H1 (cell line): ENCODE results near the gene SCNN1B. TPM values are rescaled to one million over a fixed set of nuclear protein-coding genes. Genes with fewer than 3 reads are reported as not detected.

Experiments used
- CTCF ChIA-PET: fragments of 300-600 bp; sonication (Branson Sonifier 250); formaldehyde crosslinking; loops from one replicate; lab custom pipeline; 2021; ENCODE audit not compliant: partially characterized antibody; lab: Charles Lee
- POLR2A ChIA-PET: fragments of 300-600 bp; sonication (Branson Sonifier 250); formaldehyde crosslinking; loops from one replicate; lab custom pipeline; 2021; ENCODE audit warnings: inconsistent platforms; ENCODE audit not compliant: partially characterized antibody; lab: Charles Lee
- DNase-seq, 2 experiments: peaks; one replicate each; pipeline versions ENCODE4 v3.0.0 to v3.0.0-alpha.2; 2010 to 2022; ENCODE audit warnings: low spot score in 2 of 2, low read depth in 1 of 2, mixed read lengths in 1 of 2
- FAIRE-seq: peaks from 2 replicates; lab custom pipeline; 2011; peaks lifted over from hg19 to GRCh38; lab: Jason Lieb, UNC
- H2AFZ ChIP-seq: 2 replicates; pipeline ENCODE4 v1.8.1; 2012; ENCODE audit warnings: low read length, inconsistent platforms
- H2AK5ac ChIP-seq: 2 replicates; pipeline ENCODE4 v1.6.1; 2013; ENCODE audit warnings: low read depth, low read length
- H2BK120ac ChIP-seq: replicated peaks from 2 replicates; pipeline ENCODE3; 2013; ENCODE audit warnings: low read depth, low read length, inconsistent platforms
- H2BK12ac ChIP-seq: 2 replicates; pipeline ENCODE4 v1.6.1; 2013; ENCODE audit warnings: low read depth, low read length
- H2BK15ac ChIP-seq: 2 replicates; pipeline ENCODE4 v1.6.1; 2013; ENCODE audit warnings: low read length
- H2BK20ac ChIP-seq: 2 replicates; pipeline ENCODE4 v1.6.1; 2013; ENCODE audit warnings: low read length
- H2BK5ac ChIP-seq: 2 replicates; pipeline ENCODE4 v1.6.1; 2013; ENCODE audit warnings: low read depth, low read length
- H3K14ac ChIP-seq: 2 replicates; pipeline ENCODE4 v1.6.1; 2013; ENCODE audit warnings: inconsistent platforms; ENCODE audit not compliant: insufficient read length
- H3K18ac ChIP-seq: 2 replicates; pipeline ENCODE4 v1.6.1; 2013; ENCODE audit warnings: low read length; ENCODE audit errors: extremely low read depth
- H3K23ac ChIP-seq: 2 replicates; pipeline ENCODE4 v1.6.1; 2013; ENCODE audit warnings: inconsistent platforms; ENCODE audit not compliant: insufficient read length
- H3K23me2 ChIP-seq: 2 replicates; pipeline ENCODE4 v1.6.1; 2013; ENCODE audit warnings: low read depth, low read length
- H3K27ac ChIP-seq: 2 replicates; pipeline ENCODE4 v1.6.1; 2011; ENCODE audit warnings: low read depth, low read length, inconsistent platforms
- H3K27me3 ChIP-seq, 4 experiments: replicated peaks in 1 of 4; 1 replicate in 1 of 4; 2 replicates in 3 of 4; pipeline versions ENCODE4 v1.6.1 to v1.8.1; 2011 to 2013; ENCODE audit warnings: low read length in 3 of 4, mild to moderate bottlenecking in 3 of 4, inconsistent platforms in 2 of 4, mixed read lengths in 2 of 4, moderate library complexity in 1 of 4; ENCODE audit not compliant: control insufficient read depth in 3 of 4, insufficient read depth in 3 of 4; ENCODE audit errors: extremely low read depth in 1 of 4
- H3K36me3 ChIP-seq, 4 experiments: 2 replicates each; pipeline versions ENCODE4 v1.6.1 to v1.8.1; 2011 to 2013; ENCODE audit warnings: mild to moderate bottlenecking in 4 of 4, low read length in 3 of 4, moderate library complexity in 2 of 4, control low read depth in 1 of 4, inconsistent platforms in 1 of 4; ENCODE audit not compliant: insufficient read depth in 4 of 4, control insufficient read depth in 2 of 4
- H3K4ac ChIP-seq: replicated peaks from 2 replicates; pipeline ENCODE3; 2013; ENCODE audit warnings: low read length, low read depth, mixed read lengths, inconsistent platforms; ENCODE audit not compliant: insufficient read length
- H3K4me1 ChIP-seq, 4 experiments: replicated peaks in 1 of 4; 1 replicate in 1 of 4; 2 replicates in 3 of 4; pipeline versions ENCODE4 v1.6.1 to v1.8.1; 2011 to 2013; ENCODE audit warnings: low read length in 3 of 4, inconsistent platforms in 2 of 4, mixed read lengths in 1 of 4; ENCODE audit not compliant: insufficient read depth in 4 of 4, control insufficient read depth in 3 of 4
- H3K4me2 ChIP-seq, 2 experiments: 2 replicates each; pipeline versions ENCODE4 v1.6.1 to v1.8.1; 2011 to 2013; ENCODE audit warnings: low read depth in 2 of 2, low read length in 2 of 2, control low read depth in 1 of 2, inconsistent platforms in 1 of 2, mild to moderate bottlenecking in 1 of 2; ENCODE audit not compliant: insufficient read depth in 1 of 2
- H3K4me3 ChIP-seq, 4 experiments: fragments of 200-600, 300-600 bp in 1 of 4; sonication (generic), shearing (Covaris generic), sonication (Bioruptor Twin) in 1 of 4; 2 replicates each; pipeline versions ENCODE4 v1.5.1 to v1.8.1; 2011 to 2016; ENCODE audit warnings: low read length in 4 of 4, low read depth in 3 of 4, control low read depth in 2 of 4, inconsistent platforms in 2 of 4, mild to moderate bottlenecking in 2 of 4, mixed read lengths in 1 of 4, moderate library complexity in 1 of 4; ENCODE audit not compliant: insufficient read depth in 2 of 4; ENCODE audit errors: extremely low read depth in 1 of 4
- H3K56ac ChIP-seq: replicated peaks from 2 replicates; pipeline ENCODE3; 2013; ENCODE audit warnings: low read depth, mild to moderate bottlenecking, mixed read lengths, low read length, inconsistent platforms; ENCODE audit not compliant: insufficient read length
- H3K79me1 ChIP-seq: 2 replicates; pipeline ENCODE4 v1.6.1; 2013; ENCODE audit warnings: low read depth, low read length, control low read depth
- H3K79me2 ChIP-seq, 2 experiments: 2 replicates each; pipeline versions ENCODE4 v1.6.1 to v1.8.1; 2012 to 2013; ENCODE audit warnings: low read length in 2 of 2, mild to moderate bottlenecking in 2 of 2, inconsistent platforms in 1 of 2; ENCODE audit not compliant: insufficient read depth in 2 of 2, control insufficient read depth in 1 of 2
- H3K9ac ChIP-seq, 4 experiments: replicated peaks in 1 of 4; 1 replicate in 1 of 4; 2 replicates in 3 of 4; pipeline versions ENCODE4 v1.6.1 to v1.8.1; 2011 to 2013; ENCODE audit warnings: low read depth in 3 of 4, low read length in 3 of 4, control low read depth in 2 of 4, mild to moderate bottlenecking in 2 of 4, moderate library complexity in 2 of 4, inconsistent platforms in 1 of 4; ENCODE audit errors: extremely low read depth in 1 of 4
- H3K9me3 ChIP-seq, 2 experiments: 2 replicates each; pipeline versions ENCODE4 v1.6.1 to v1.8.1; 2012 to 2013; ENCODE audit warnings: mild to moderate bottlenecking in 2 of 2, moderate library complexity in 2 of 2, control low read depth in 1 of 2, inconsistent platforms in 1 of 2, low read depth in 1 of 2, low read length in 1 of 2, mixed read lengths in 1 of 2; ENCODE audit not compliant: insufficient read depth in 2 of 2
- H4K20me1 ChIP-seq, 2 experiments: replicated peaks in 1 of 2; 2 replicates each; pipeline versions ENCODE3 to v1.8.1; 2011 to 2013; ENCODE audit warnings: inconsistent platforms in 2 of 2, low read length in 2 of 2, mild to moderate bottlenecking in 1 of 2; ENCODE audit not compliant: insufficient read depth in 2 of 2, control insufficient read depth in 1 of 2
- H4K5ac ChIP-seq: 2 replicates; pipeline ENCODE4 v1.6.1; 2013; ENCODE audit warnings: low read length, low read depth, mixed read lengths, inconsistent platforms; ENCODE audit not compliant: insufficient read length
- H4K8ac ChIP-seq: 2 replicates; pipeline ENCODE4 v1.8.0; 2013; ENCODE audit warnings: mild to moderate bottlenecking, moderate library complexity, low read length, inconsistent platforms; ENCODE audit not compliant: insufficient read depth; ENCODE audit errors: extremely low read depth
- H4K91ac ChIP-seq: replicated peaks from 2 replicates; pipeline ENCODE3; 2013; ENCODE audit warnings: low read length, mixed read lengths, inconsistent platforms; ENCODE audit not compliant: insufficient read length
- CBX8 ChIP-seq: fragments of 300-800, 300-1000 bp; sonication (generic); IDR thresholded peaks from 2 replicates; pipeline ENCODE4 v1.7.1; 2016; ENCODE audit warnings: low read depth, low read length, borderline replicate concordance
- CHD1 ChIP-seq: IDR thresholded peaks from 2 replicates; pipeline ENCODE4 v1.6.1; 2012; ENCODE audit warnings: low read depth, low read length, improper control_type of control experiment
- CREB1 ChIP-seq: IDR thresholded peaks from 2 replicates; pipeline ENCODE4 v1.6.1; 2012; ENCODE audit warnings: inconsistent platforms
- EZH2 ChIP-seq: fragments of 200-600 bp; sonication (generic); IDR thresholded peaks from 2 replicates; pipeline ENCODE4 v1.7.1; 2012; ENCODE audit warnings: low read depth, mild to moderate bottlenecking, moderate library complexity, low read length, inconsistent platforms; ENCODE audit not compliant: severe bottlenecking
- HDAC6 ChIP-seq: IDR thresholded peaks from one replicate; pipeline ENCODE4 v1.7.1; 2012; ENCODE audit warnings: low read depth, mild to moderate bottlenecking, inconsistent platforms, low read length, moderate library complexity
- RXRA ChIP-seq: IDR thresholded peaks from 2 replicates; pipeline ENCODE4 v1.6.1; 2011; ENCODE audit warnings: low read depth, mild to moderate bottlenecking, low read length, moderate library complexity; ENCODE audit not compliant: insufficient read depth
- SIN3A ChIP-seq, 2 experiments: IDR thresholded peaks in 1 of 2; conservative IDR thresholded peaks in 1 of 2; 2 replicates each; pipeline ENCODE4 v1.6.1; 2011 to 2012; ENCODE audit warnings: low read length in 2 of 2, improper control_type of control experiment in 1 of 2, low read depth in 1 of 2, mild to moderate bottlenecking in 1 of 2
- SIX5 ChIP-seq: IDR thresholded peaks from 2 replicates; pipeline ENCODE4 v1.6.1; 2011; ENCODE audit warnings: mild to moderate bottlenecking, low read depth, low read length
- SP1 ChIP-seq: IDR thresholded peaks from 2 replicates; pipeline ENCODE4 v1.6.1; 2011; ENCODE audit warnings: low read depth, low read length
- TBP ChIP-seq: IDR thresholded peaks from 2 replicates; pipeline ENCODE4 v1.6.1; 2011; ENCODE audit warnings: low read depth, low read length, improper control_type of control experiment
- whole genome bisulfite sequencing, 2 experiments: shearing (Covaris generic) in 1 of 2; methylation state at CpG; one replicate each; pipeline versions ENCODE4 v1.1.6 to v1.1.7; 2013 to 2015; ENCODE audit warnings: low lambda C conversion rate in 2 of 2, mixed read lengths in 2 of 2, inconsistent platforms in 1 of 2, low coverage in 1 of 2, missing lambda C conversion rate in 1 of 2; ENCODE audit not compliant: insufficient replicate concordance in 2 of 2, insufficient coverage in 1 of 2, insufficient read length in 1 of 2; ENCODE audit errors: extremely low coverage in 1 of 2, missing lambda C conversion rate in 1 of 2; 5-methylcytosine and 5-hydroxymethylcytosine counted together
- polyA plus RNA-seq, 7 experiments: library from polyadenylated mRNA; depleted of rRNA in 3 of 7; stranded (reverse) in 5 of 7; unstranded in 2 of 7; fragments of >200 nt in 5 of 7; fragments of 200-250 nt in 2 of 7; gene quantifications; 1 replicate in 5 of 7; 2 replicates in 1 of 7; 4 replicates in 1 of 7; pipeline versions ENCODE4 v1.2.1 to v1.2.3, GENCODE V29; 2011 to 2013; ENCODE audit warnings: missing spikeins in 2 of 7, mixed read lengths in 2 of 7
- total RNA-seq: library from RNA; stranded (reverse); fragmentation: NEBNext Ultra II Directional; extraction: Animal tissue kit (Norgen Biotek cat#: 25700); gene quantifications from 2 replicates; pipeline ENCODE4 v1.2.1, GENCODE V29; 2021
- TF ChIP-seq, protein P1 (sequence below): IDR thresholded peaks from 2 replicates; pipeline ENCODE4 v1.6.1; 2011; ENCODE audit warnings: low read depth, mild to moderate bottlenecking, low read length; ENCODE audit not compliant: insufficient read depth
- TF ChIP-seq, protein P2 (sequence below): IDR thresholded peaks from 2 replicates; pipeline ENCODE4 v1.6.1; 2011; ENCODE audit warnings: low read length, improper control_type of control experiment

SCNN1B gene
- total and polyA plus RNA-seq, 2 of the 8 experiments (the other 6 are each of a cell fraction or from before 2014, with no cell fraction given): 0.20 to 0.95 TPM

DNA sequence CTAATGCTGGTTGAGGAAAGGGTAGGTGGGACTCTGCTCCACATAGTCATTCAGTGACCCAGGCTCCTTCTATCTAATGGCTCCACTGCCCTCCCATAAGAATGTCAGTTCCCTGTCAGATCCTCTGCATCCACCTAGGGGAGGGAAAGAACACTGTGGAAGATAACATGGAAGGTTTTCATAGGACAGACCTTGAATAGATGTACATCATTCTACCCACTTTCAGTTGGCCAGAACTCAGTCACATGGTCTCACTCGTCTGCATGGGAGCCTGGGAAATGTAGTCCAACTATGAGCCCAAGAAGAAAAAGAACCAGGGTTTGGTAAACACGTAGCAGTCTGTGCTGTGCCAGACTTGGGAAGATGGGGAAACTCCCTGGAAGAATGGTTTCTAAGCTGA lies 27.1 kb upstream of the SCNN1B start:
- no peak overlapping the region; the same call in 1 of the 2 replicates for H2AFZ ChIP-seq
- no peak overlapping the region for H3K27ac ChIP-seq
- no peak overlapping the region for H3K18ac ChIP-seq
- H3K23ac ChIP-seq: no peak overlapping the region
- no peak overlapping the region for H4K5ac ChIP-seq
- no peak overlapping the region for H2BK5ac ChIP-seq
- no peak overlapping the region for H4K8ac ChIP-seq
- no peak overlapping the region for H2BK12ac ChIP-seq
- H3K36me3 ChIP-seq: no peaks in the 10 kb centered on the region
- no peak overlapping the region for H3K9ac ChIP-seq
- 52% methylated on average over 2 of the region's 2 CpGs; no CpG with 5 or more reads in 1 of the 2 experiments for WGBS, 2 experiments
- H3K23me2 ChIP-seq: no peaks in the 10 kb centered on the region; the same call in 1 of the 2 replicates
- TF ChIP-seq SIN3A (conservative IDR thresholded peaks at IDR 0.05 in 1 of 2, IDR thresholded peaks at IDR 0.05 in 1 of 2; ENCODE audit: low read depth in 1 of 2, low read length in 2 of 2) (no peak), RXRA (no peak), CHD1 (no peak), SP1 (no peak), SIX5 (peak; percentile 70), CREB1 (0 out of 2 replicates have a peak, but pooled peaks have one; percentile 13), CBX8 (no peak), HDAC6 (no peak), TBP (no peak), EZH2 (no peak)
- TF ChIP-seq, protein P1, sequence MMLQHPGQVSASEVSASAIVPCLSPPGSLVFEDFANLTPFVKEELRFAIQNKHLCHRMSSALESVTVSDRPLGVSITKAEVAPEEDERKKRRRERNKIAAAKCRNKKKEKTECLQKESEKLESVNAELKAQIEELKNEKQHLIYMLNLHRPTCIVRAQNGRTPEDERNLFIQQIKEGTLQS: 0 out of 2 replicates have a peak, but pooled peaks have one; percentile 6
- TF ChIP-seq, protein P2, sequence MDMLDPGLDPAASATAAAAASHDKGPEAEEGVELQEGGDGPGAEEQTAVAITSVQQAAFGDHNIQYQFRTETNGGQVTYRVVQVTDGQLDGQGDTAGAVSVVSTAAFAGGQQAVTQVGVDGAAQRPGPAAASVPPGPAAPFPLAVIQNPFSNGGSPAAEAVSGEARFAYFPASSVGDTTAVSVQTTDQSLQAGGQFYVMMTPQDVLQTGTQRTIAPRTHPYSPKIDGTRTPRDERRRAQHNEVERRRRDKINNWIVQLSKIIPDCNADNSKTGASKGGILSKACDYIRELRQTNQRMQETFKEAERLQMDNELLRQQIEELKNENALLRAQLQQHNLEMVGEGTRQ: peak; percentile 77
- no peak overlapping the region for H3K4ac ChIP-seq
- no peak overlapping the region for H2BK20ac ChIP-seq
- no peaks in the 10 kb centered on the region for H3K79me1 ChIP-seq
- POLR2A ChIA-PET: no interaction called here
- H4K91ac ChIP-seq: no peak overlapping the region
- no peak overlapping the region for H3K4me2 ChIP-seq
- no peak overlapping the region for H3K14ac ChIP-seq
- peaks cover 0 to 3% (median 0%) of the 10 kb centered on the region in 4 experiments; a peak in 3 of 7 replicates for H3K4me1 ChIP-seq
- H3K79me2 ChIP-seq: no peaks in the 10 kb centered on the region
- no peaks in the 10 kb centered on the region for H3K27me3 ChIP-seq
- DNase-seq: no peak
- no peak overlapping the region for H3K4me3 ChIP-seq
- H2BK15ac ChIP-seq: no peak overlapping the region
- CTCF ChIA-PET: interaction anchor here (1.3 to 2.3 kb wide), 2 partner anchors 22 to 93 kb away, joined by 3 to 8 read pairs; no protein-coding TSS in a partner anchor
- H2BK120ac ChIP-seq: no peak overlapping the region
- H3K9me3 ChIP-seq: 0 out of 4 replicates have a peak, but pooled peaks cover 0 to 2% of the 10 kb centered on the region in 2 experiments
- H2AK5ac ChIP-seq: no peak overlapping the region
- H3K56ac ChIP-seq: no peak overlapping the region
- peak; percentile 60 for FAIRE-seq
- H4K20me1 ChIP-seq: no peaks in the 10 kb centered on the region
